ENCODE measurements around the gene LRFN4.
A peak's percentile ranks its signal among the peaks of the same experiment; 100 is the strongest.

LRFN4 gene

DNA sequence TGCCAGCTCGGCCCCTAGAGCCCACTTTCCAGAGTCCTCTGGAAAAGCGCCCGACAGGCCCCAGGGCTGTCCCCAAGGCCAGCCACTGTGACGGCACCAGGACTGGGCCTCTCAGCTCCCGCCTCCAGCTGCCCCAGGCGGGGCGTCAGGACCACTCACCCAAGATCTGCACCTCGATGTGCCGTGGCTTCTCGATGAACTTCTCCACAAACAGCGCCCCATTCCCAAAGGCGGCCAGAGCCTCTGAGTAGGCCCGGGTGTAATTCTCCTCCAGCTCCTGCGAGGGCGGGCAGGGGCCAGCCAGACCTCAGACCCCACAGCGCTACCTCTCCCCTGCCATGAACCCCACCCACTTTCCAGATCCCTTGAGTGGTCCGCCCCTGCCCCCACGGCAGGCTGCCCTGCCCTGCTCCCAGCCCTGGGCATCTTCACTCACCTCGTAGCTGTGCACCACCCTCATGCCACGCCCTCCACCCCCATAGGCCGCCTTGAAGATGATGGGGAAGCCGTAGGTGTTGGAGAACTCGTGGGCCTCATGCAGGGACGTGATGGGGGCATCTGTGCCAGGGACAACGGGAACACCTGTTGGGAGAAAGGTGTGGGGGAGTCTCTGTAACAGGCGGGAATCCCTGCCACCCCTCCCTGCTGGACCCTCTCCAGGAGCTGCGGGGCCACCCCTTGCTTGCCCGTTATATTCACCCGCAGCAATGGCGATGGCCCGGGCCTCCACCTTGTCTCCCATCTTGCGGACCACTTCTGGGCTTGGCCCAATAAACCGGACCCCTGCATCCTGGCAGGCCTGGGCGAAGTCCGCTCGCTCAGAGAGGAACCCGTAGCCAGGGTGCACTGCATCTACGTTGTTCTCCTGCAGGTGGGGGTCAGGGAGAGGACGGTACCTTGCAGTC is 14.0 kb downstream of the LRFN4 start:
- no peak for DNase-seq (ENCODE audit: low spot score)

DNA sequence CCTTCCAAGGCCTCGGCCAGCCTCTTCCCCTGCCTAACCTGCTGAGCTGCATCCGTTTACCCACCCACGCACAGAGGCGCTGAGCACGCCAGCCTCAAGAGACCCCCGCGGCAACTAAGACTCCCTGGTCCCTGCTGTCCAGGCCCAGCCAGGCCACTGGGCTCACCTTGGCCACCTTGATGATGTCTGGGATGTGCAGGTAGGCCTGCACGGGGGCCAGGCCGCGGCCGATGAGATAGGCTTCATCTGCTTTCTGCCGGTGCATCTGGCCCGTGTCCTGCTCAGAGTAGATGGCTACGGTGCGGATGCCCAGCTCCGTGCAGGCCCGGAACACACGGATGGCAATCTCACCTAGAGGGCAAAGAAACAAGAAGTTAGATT is 14.6 kb downstream of the LRFN4 start:
- no peak for DNase-seq (ENCODE audit: low spot score)

DNA sequence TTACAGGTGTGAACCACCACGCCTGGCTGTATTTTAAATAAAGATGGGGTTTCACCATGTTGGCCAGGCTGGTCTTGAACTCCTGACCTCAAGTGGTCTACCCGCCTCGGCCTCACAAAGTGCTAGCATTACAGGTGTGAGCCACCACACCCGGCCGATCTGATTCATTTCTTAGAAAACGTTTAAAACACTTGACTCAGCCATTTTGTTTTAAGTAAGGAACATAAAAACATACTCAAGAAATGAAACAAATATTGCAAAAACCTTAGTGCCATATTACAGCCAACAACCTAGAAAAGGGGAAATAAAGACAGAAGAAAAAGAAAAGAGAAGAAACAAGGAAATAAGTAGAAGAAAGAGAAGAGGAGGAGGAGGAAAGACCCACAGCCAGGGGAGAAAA is 17.4 kb downstream of the LRFN4 start:
- DNase-seq (ENCODE audit: low spot score) = no peak

DNA sequence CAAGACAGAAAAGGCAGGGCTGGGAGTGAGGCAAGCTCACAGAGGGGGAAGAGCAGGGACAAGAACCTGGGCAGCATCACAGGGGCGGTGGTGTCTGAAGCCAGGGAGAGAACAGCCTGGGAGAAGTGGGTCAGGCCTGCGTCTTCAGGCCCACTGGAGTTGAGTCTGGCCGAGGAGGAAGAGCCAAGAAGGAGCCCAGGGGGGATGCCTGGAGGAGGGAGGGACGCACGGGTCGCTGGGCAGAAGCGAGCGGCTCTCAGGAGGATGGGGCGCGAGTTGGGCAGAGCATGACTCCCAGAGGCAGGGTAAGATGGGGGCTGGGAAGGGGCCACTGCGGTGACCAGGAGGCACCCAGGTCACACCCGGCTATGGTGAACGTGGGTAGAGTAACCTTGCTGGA is 18.5 kb downstream of the LRFN4 start:
- DNase-seq (ENCODE audit: low spot score) = no peak

DNA sequence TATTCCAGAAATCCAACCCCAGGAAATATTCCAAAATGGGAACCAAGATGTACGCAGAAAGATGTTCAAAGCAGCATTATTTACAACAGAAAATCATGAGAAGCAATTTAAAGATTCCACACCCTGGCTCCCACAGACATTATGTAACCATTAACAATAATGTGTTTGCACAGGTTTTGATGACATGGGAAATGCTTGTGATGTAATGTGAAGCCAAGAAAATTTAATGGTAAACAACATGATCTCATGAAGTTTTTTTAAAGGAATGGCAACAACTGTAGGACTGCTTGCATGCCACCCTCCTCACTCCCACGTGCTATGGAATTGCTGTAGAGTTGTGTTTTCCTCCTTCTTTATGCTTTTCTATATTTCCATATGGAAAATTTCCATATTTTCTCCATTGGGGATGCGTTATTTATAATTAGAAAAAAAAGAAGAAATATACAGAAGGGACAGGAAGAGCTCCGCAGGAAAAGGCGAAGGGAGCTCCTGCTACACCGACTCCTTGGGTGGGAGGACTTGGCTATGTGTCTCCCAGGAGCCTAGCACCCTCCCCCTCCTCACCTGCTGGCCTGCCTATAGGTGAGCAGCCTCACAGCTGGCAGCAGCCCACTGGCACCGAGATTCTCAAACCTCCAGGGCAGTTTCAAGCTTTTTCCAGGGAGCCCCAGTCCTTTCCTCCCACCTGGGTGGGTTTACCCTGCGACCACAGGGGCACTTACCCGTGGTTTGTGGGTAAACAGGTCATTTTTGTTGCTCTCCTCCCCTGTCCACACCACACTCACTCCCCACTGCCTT is 20.9 kb downstream of the LRFN4 start:
- no peak for DNase-seq (ENCODE audit: low spot score)

DNA sequence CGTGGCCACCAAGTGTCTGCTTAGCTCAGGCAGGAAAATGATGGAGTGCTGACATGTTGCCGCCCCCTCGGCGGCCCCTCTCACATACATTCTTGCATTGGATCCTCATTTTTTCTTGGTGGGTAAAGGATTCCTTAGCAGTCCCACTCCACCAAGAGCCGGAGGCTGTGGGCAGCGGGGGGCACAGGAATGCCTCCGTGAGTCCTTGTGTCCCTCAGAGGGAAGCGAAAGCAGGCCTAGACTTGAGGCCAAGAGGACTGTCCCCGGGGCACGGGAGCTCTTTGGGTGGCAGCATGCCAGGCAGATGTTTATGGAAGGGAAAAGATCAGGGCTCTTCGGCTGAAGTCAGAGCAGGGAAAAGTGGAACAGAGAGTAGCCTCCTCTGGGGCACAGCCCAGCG is 21.6 kb downstream of the LRFN4 start:
- DNase-seq (ENCODE audit: low spot score) = no peak

DNA sequence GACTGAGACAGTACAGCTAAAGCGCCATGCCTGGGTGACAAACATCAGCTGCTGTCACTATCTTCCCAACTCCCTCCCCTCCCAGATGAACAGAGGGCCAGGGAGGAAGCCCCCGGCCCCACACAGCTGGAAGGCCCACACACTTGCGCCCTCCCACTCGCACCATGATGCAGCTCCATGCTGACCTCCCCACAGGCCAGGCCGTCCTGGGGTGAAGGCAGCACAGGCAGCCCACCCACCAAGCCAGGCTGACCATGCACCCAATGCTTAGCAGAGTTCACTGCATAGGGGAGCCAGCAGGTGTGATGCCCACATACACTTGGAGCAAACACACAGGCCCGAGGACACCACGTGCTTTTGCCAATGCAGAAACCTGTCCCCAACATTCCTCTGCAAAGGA is 22.1 kb downstream of the LRFN4 start:
- no peak for DNase-seq (ENCODE audit: low spot score)

DNA sequence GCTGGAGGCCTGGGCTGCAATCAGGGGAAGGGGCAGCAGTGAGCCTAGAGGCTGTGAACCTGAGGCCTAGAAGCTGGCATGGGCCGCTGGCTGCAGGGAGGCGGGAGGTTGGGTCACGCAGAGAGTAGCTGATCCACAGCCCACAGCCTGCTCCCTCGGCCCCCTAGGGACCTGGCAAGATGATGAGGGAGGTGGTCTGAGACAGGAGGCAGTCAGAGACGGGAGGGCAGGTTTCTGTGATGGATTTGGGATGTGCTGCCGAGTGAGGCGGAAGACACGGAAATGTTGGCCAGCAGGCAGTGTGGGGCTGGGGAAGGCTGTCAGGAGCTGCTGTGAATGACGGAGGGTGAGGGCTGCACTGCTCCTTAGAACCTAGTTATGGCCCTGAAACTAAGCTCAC is 22.7 kb downstream of the LRFN4 start:
- no peak for DNase-seq (ENCODE audit: low spot score)

DNA sequence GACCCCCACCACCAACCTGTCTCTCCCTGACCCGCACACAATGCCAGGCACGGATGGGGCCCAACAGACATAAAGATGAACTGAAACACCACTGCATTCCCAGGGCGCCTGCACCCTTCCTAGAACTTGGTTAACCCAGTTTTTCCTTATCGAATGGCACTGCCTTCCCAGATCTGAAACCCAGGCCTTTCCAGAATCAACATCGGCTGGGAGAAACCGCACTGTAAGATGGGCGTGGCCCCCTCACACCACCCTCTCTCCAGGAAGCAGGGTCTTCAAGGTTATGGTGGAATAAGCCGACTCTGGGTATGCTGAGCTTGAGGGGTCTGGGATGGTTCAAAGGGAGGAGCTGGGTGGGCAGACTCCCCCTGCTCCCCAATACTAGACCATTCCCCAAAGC is 23.1 kb downstream of the LRFN4 start:
- DNase-seq (ENCODE audit: low spot score) = no peak

DNA sequence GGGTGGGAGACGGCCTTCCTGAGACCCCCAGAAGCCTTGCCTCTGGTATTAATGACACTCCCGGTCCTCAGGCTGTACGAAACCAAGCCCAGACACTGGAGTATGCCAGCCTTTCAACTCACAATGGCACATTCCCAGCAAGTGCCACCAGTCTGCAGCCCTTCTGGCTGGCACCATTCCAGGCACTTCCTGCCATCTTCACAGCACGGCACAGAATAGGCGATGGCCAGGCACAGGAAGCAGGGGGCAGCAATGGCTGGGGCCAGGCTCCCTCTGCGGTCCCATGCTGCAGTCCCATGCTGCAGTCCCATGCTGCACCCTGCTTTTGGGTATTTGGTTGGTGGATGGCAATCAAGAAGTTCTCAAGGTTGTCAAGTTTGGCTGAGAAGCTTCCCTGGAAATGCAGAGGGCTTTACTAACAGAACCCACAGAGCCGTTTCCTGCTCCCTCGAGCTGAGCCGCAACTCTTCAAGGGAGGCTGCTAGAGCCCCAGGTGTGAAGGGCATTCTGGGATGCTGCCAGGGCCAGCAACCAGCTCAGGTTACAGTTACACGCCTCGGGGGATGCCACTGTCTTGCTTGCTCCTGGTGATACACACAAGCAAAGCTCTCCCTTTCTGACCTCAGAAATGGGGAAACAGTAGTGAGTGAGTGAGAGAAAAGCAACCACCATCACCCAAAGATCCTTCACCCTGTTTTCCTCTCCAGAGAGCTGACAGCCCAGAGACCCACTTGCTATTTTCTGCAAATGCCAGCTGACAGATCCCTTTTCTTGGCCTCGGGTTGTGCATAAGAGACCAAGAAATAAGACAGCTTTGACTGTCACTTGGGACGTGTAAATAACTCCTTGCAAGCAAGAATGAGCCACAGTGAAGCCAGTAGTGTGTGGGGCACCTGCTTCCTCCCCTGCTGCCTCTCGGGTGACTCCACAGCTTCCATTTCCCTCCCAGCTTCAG is 23.9 kb downstream of the LRFN4 start:
- no peak for DNase-seq (ENCODE audit: low spot score)

DNA sequence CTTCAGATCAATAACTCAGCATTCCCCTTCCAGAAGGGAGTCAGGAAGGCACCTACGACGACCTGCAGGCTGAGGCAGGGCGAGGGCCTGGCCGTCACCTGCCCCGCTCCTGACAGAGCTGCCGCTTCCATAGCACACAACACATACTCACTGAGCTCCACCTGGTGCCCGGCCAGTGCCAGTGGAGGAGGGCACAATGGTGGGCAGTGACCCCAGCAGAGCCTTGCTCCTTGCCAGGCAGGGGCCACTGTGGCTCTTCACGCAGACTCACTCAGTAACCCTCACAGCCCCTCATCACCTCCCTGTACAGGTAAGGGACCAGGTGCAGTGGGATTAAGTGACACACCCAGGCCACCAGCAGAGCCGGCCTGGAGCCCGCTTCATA is 24.6 kb downstream of the LRFN4 start:
- DNase-seq (ENCODE audit: low spot score) = no peak

DNA sequence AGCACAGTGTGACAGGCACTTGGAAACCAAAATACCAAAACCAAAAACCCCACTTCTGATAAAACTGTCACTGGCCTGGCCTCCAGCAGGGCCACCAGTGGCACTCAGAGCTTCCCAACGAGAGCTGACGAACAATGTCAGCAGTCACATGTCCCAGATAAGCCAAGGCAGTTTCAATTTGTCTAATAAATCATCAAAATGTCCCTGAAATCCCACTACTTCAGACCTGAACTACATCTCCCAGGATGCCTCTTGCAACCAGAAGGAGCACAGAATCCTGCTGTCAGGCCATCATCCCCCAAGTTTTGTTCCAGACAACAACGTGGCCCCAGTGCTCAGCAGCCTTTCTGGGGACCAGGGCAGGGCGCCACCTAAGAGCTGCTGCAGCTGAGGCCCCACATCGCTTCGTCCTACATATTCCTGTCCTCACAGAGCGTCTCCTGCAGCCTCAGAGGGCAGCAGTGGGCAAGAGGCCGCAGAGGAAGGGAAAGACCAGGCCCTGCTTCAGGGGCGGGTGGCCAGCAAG is 25.1 kb downstream of the LRFN4 start:
- no peak for DNase-seq (ENCODE audit: low spot score)

DNA sequence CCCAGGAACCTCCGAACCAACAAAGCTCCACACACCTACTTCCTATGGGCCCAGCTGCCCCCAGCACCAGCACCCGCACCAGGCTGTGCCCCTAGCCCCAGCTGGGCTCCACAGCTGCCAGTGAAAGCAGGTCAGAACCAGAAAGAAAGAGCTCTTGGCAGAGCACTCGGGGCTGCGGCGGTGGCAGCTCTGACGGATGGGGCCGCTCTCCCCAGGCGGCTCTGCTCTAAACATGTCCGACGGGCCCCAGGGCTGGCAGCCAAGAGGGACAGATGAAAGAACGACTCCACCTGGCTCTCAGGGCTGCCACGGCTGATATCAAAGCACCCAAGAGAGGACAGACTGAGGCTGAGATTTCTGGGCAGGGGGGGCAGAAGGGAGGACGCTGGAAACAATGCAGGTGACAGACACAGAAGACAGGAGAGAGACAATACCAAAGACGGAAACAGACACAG is 25.7 kb downstream of the LRFN4 start:
- DNase-seq (ENCODE audit: low spot score) = no peak

DNA sequence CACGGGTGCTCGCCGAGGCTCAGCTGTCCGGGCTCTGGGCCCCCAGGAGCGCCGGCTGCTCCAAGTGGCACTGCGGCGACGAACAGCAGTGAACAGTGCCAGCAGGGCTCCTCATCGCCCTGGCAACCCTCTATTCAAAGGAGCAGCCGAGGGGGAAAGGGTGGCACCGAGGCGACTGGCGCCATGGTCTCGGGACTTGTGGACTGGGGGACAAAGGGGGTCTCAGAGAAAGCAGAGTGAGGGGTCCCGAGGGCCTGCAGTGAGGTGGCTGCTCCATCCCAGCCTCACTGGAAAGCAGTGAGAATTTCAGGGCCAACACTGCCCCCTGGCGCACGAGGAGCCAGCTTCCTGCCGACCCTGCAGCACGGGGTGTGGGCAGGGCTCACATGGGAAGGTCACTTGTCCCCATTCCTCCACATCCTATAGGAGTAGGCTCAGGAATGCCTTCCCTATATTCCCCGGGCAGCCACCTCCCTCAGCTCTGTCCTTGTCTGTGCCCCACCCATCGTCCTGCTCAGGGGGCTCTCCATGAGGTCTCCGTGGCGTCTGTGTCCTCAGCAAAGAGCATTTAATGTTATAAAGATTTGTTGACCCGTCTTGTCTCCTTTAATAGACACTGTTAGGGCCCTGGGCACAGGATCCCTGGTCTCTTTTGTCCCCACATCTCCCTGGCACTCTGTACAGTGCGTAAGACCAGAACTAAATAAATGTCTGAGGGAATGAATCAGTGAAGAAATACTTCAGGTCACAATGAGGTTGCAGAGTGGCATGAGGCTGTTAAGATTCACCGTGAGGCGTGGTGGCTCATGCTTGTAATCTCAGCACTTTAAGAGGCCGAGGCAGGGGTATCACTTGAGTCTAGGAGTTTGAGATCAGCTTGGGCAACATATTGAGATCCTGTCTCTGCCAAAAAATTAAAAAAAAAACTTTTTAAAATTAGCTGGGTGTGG is 26.4 kb downstream of the LRFN4 start:
- peak; percentile 56 for DNase-seq (ENCODE audit: low spot score)

DNA sequence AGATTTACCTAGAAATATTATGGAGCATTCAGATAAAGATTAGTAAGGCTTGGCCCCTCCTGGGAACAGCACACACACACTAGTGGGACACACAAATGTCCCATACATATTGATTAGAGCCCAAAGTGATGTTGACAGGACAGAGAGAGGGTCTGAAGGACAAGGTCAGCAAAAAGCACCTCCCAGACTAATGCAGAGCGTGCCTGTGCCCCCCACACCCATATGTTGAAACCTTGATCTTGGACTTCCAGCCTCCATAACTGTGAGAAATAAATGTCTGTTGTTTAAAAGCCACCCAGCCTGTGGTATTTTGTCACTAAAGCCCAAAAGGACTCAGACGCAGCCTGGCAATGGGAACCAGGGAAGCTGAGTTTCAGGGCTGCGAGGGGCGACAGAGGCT is 27.6 kb downstream of the LRFN4 start:
- no peak for DNase-seq (ENCODE audit: low spot score)

DNA sequence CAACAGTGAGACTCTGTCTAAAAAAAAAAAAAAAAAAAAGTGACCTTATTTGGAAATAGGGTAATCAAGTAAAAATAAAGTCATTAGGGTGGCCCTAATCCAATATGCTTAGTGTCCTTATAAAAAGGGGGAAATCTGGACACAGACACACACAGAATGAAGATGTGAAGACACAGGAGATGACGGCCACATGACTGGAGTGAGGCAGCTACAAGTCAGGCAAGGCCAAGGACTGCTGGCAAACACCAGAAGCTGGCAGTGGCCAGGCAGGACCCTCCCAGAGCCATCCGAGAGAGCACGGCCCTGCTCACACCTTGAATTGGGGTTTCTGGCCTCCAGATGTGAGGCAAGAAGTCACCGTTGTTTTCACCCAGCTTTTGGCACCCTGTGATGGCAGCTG is 28.6 kb downstream of the LRFN4 start:
- no peak for DNase-seq (ENCODE audit: low spot score)

DNA sequence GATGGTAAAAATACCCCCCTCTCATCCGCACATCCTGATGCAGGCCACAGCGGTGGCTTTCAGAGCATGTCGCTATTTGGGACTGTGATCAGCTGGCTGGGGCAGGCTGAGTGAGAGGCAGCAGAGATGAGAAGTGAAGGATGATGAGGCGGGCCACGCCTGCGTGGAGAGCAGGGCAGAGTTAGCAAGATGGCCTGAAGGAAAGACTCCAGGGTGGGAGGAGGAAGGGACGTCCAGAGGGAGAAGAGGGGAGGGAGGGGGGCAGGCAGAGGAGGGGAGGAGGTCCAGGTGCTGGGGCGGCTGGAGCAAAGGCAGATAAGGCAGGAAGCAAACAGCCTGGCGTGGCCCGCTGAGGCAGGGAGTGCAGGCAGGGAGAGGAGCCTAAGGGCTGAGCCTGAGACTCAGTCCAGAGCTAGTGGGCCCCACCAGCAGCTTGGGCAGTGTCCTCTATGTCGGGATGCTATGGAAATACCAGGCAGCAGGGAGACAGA is 29.1 kb downstream of the LRFN4 start:
- DNase-seq (ENCODE audit: low spot score) = no peak

DNA sequence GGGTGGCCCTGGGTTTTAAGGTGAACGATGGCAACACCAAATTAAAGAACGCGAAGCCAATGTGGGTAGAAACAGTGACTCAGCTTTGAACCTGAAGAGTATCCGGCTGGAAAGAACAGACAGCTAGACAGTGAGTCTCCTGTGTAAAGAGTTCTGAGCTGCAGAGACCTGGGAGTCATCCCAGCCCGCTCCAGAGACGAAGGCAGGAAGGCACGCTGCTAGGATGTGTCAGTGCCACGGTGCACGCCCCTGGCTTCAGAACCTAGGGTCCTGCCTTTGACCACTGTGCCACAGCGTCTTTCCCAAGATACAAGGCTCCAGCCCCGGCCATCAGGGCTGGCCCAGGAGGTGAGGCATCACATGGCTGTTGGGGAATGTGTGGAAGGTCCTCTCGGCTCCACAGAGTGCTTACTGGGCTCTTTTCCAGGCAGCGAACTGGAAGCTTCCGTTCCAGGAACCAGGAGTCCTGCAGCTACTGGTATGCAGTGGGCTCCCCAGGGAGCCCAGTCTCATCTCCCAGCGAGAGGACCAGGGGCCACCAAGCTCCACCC is 29.9 kb downstream of the LRFN4 start:
- DNase-seq (ENCODE audit: low spot score) = no peak

DNA sequence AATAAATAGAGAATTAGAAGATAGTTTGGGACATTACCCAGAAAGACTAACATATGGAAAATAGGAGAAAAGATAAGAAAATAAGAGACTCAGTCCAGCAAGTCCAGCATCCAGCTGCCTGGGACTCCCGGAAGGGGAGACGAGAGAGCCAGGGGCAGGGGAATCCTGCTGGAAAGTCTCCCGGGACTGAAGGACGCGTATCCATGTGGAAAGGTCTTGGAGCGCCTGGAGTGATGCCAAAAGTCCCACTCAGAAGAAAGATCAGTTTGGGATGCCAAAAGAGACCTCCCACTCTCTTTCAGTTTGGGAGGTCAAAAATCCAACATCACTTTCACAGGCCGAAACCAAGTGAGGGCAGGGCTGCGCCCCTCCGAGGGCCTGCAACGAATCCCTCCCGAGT is 30.7 kb downstream of the LRFN4 start:
- no peak for DNase-seq (ENCODE audit: low spot score)

DNA sequence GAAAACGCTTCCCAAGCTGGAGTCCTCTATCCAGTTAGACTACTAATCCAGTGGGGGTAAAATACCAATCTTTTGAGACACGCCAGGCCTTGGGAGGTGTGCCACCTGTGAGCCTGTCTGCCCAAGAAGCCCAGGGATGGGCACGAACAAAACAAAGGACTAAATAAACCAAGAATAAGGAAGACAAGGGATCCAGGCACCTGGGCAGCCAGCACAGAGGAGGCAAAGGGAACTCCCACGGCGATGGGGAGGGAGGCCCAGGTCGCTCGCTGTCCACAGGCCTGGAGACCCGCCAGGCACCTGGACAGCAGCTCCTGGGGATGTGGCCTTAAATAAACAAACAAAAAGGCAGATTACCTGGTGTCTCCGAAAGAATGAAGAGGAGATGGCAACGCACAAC is 31.4 kb downstream of the LRFN4 start:
- no peak for DNase-seq (ENCODE audit: low spot score)
